B cell (primary cell): Measurements from ENCODE around the gene ARHGEF7.

Source experiments
- EZH2 ChIP-seq: IDR thresholded peaks from 2 replicates; pipeline ENCODE4 v1.6.1; 2012; ENCODE audit warnings: borderline replicate concordance, low read depth, mild to moderate bottlenecking, moderate library complexity, low read length; ENCODE audit not compliant: insufficient read depth, poor library complexity, severe bottlenecking
- TF ChIP-seq, protein P1 (sequence below): fragments of 200-600 bp; IDR thresholded peaks from one replicate; pipeline ENCODE4 v1.8.0; 2022; ENCODE audit warnings: antibody characterized with exemption, mild to moderate bottlenecking

- TF ChIP-seq, protein P1, sequence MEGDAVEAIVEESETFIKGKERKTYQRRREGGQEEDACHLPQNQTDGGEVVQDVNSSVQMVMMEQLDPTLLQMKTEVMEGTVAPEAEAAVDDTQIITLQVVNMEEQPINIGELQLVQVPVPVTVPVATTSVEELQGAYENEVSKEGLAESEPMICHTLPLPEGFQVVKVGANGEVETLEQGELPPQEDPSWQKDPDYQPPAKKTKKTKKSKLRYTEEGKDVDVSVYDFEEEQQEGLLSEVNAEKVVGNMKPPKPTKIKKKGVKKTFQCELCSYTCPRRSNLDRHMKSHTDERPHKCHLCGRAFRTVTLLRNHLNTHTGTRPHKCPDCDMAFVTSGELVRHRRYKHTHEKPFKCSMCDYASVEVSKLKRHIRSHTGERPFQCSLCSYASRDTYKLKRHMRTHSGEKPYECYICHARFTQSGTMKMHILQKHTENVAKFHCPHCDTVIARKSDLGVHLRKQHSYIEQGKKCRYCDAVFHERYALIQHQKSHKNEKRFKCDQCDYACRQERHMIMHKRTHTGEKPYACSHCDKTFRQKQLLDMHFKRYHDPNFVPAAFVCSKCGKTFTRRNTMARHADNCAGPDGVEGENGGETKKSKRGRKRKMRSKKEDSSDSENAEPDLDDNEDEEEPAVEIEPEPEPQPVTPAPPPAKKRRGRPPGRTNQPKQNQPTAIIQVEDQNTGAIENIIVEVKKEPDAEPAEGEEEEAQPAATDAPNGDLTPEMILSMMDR, result no peak
- no peak for TF ChIP-seq EZH2
Measured at GRCh38 chr13:111286162-111286561, 171.1 kb downstream of the ARHGEF7 start.
